ENCODE results near the gene GALNT11.

- no peak for TF ChIP-seq CTCF (IDR thresholded peaks at IDR 0.05)
- TF ChIP-seq POLR2A (IDR thresholded peaks at IDR 0.05) = no peak
- no peak for TF ChIP-seq EP300 (IDR thresholded peaks at IDR 0.05)
- no peak for TF ChIP-seq POLR2AphosphoS5 (IDR thresholded peaks at IDR 0.05)
Observed at GRCh38 chr7:152089183-152089582, 63.7 kb downstream of the GALNT11 start.
